Measurements from ENCODE around the gene MMP28. TPM values are rescaled to one million over a fixed set of nuclear protein-coding genes. Genes with fewer than 3 reads are reported as not detected.

Gene MMP28
- total RNA-seq, 2 donors from 2014 or later: 8.3 to 15.2 TPM

- DNase-seq (no peak), ATAC-seq (no peak)
- Histone ChIP-seq H3K4me3 (no peak overlapping the region), H3K9me3 (no peaks in the 10 kb centered on the region), H3K27ac (no peak overlapping the region), H3K27me3 (no peaks in the 10 kb centered on the region), H3K4me1 (peaks cover 9% of the 10 kb centered on the region), H3K36me3 (replicated peaks in 1 of 2; ENCODE audit: insufficient read depth in 1 of 2, low read depth in 2 of 2) (no peaks in the 10 kb centered on the region)
- TF ChIP-seq POLR2A (IDR thresholded peaks at IDR 0.05): no peak
- TF ChIP-seq CTCF (IDR thresholded peaks at IDR 0.05): no peak
- 81 to 85% methylated on average over 6 to 10 of the region's 10 CpGs for WGBS, 2 donors
- intact Hi-C loops (cut with DNase I): no loop called here
Measured at GRCh38 chr17:35773679-35774425, 21.6 kb downstream of the MMP28 start.

GRCh38 chr17:35773129-35773528 is 22.3 kb downstream of the MMP28 start:
- ATAC-seq: no peak
- intact Hi-C loops (cut with DNase I): no loop called here
- Histone ChIP-seq H3K9me3 (no peaks in the 10 kb centered on the region), H3K4me3 (no peak overlapping the region), H3K36me3 (replicated peaks in 1 of 2; ENCODE audit: insufficient read depth in 1 of 2, low read depth in 2 of 2) (no peaks in the 10 kb centered on the region), H3K4me1 (peaks cover 9% of the 10 kb centered on the region), H3K27me3 (no peaks in the 10 kb centered on the region), H3K27ac (no peak overlapping the region)
- TF ChIP-seq CTCF (IDR thresholded peaks at IDR 0.05): no peak
- no peak for TF ChIP-seq POLR2A (IDR thresholded peaks at IDR 0.05)
- DNase-seq: no peak
- 82% methylated on average over 20 of the region's 20 CpGs; no CpG with 5 or more reads in 1 of the 2 donors for WGBS, 2 donors

- H3K27ac ChIP-seq: no peak overlapping the region
- H3K27me3 ChIP-seq: no peaks in the 10 kb centered on the region
- peaks cover 3% of the 10 kb centered on the region for H3K4me1 ChIP-seq
- 80 to 81% methylated on average over 38 to 40 of the region's 48 CpGs for WGBS, 2 donors
- intact Hi-C loops (cut with DNase I): loop anchor here (5.0 kb wide), 1 partner anchor 37 kb away; the partner anchor contains the start of gene TAF15
- H3K4me3 ChIP-seq: no peak overlapping the region
- TF ChIP-seq POLR2A (IDR thresholded peaks at IDR 0.05) (no peak), CTCF (IDR thresholded peaks at IDR 0.05) (no peak)
- H3K36me3 ChIP-seq (replicated peaks in 1 of 2; ENCODE audit: insufficient read depth in 1 of 2, low read depth in 2 of 2): no peaks in the 10 kb centered on the region
- ATAC-seq: no peak
- no peaks in the 10 kb centered on the region for H3K9me3 ChIP-seq
- DNase-seq: no peak
Measured at GRCh38 chr17:35769895-35770486, 25.4 kb downstream of the MMP28 start.

GRCh38 chr17:35768797-35769196 is 26.6 kb downstream of the MMP28 start:
- TF ChIP-seq POLR2A (IDR thresholded peaks at IDR 0.05) (no peak), CTCF (IDR thresholded peaks at IDR 0.05) (no peak)
- no peak for DNase-seq
- Histone ChIP-seq H3K27ac (no peak overlapping the region), H3K36me3 (replicated peaks in 1 of 2; ENCODE audit: insufficient read depth in 1 of 2, low read depth in 2 of 2) (no peaks in the 10 kb centered on the region), H3K4me1 (peaks cover 10% of the 10 kb centered on the region), H3K27me3 (no peaks in the 10 kb centered on the region), H3K9me3 (no peaks in the 10 kb centered on the region), H3K4me3 (no peak overlapping the region)
- WGBS, 2 donors: 80 to 81% methylated on average over 2 of the region's 2 CpGs
- intact Hi-C loops (cut with DNase I): loop anchor here (5.0 kb wide), 1 partner anchor 39 kb away; the partner anchor contains the start of gene TAF15
- no peak for ATAC-seq

Measured in body of pancreas (tissue), 4 donors.